Astrocyte (in vitro differentiated cells and primary cell): ENCODE results near the gene VWA8. TPM values are rescaled to one million over a fixed set of nuclear protein-coding genes. Genes with fewer than 3 reads are reported as not detected.

ENCODE experiments used
- DNase-seq: peaks from one replicate; pipeline ENCODE4 v3.0.0-alpha.2; 2010; ENCODE audit warnings: low read depth
- FAIRE-seq: peaks from 2 replicates; lab custom pipeline; 2011; peaks lifted over from hg19 to GRCh38; lab: Jason Lieb, UNC
- H2AFZ ChIP-seq: 2 replicates; pipeline ENCODE4 v1.6.0; 2012; ENCODE audit warnings: low read depth, low read length, inconsistent platforms
- H3K27ac ChIP-seq: 2 replicates; pipeline ENCODE4 v1.5.1; 2011; ENCODE audit warnings: low read depth, low read length, inconsistent platforms
- H3K27me3 ChIP-seq: 2 replicates; pipeline ENCODE4 v1.6.0; 2011; ENCODE audit warnings: low read length, inconsistent platforms; ENCODE audit not compliant: insufficient read depth
- H3K36me3 ChIP-seq: 2 replicates; pipeline ENCODE4 v1.5.1; 2011; ENCODE audit warnings: low read length, inconsistent platforms; ENCODE audit not compliant: insufficient read depth
- H3K4me1 ChIP-seq: 2 replicates; pipeline ENCODE4 v1.5.1; 2011; ENCODE audit warnings: low read length, inconsistent platforms; ENCODE audit not compliant: insufficient read depth
- H3K4me2 ChIP-seq: 2 replicates; pipeline ENCODE4 v1.6.0; 2012; ENCODE audit warnings: low read length, inconsistent platforms
- H3K4me3 ChIP-seq: 2 replicates; pipeline ENCODE4 v1.5.1; 2011; ENCODE audit warnings: low read depth, mild to moderate bottlenecking, low read length, inconsistent platforms; ENCODE audit not compliant: insufficient read depth
- H3K79me2 ChIP-seq: 2 replicates; pipeline ENCODE4 v1.6.0; 2012; ENCODE audit warnings: mild to moderate bottlenecking, low read length, inconsistent platforms; ENCODE audit not compliant: insufficient read depth
- H3K9ac ChIP-seq: 2 replicates; pipeline ENCODE4 v1.6.0; 2012; ENCODE audit warnings: mild to moderate bottlenecking, low read length, inconsistent platforms
- H3K9me3 ChIP-seq: 2 replicates; pipeline ENCODE4 v1.5.1; 2012; ENCODE audit warnings: low read depth, mild to moderate bottlenecking, low read length, inconsistent platforms; ENCODE audit not compliant: insufficient read depth
- H4K20me1 ChIP-seq: 2 replicates; pipeline ENCODE4 v1.6.0; 2012; ENCODE audit warnings: low read length, inconsistent platforms; ENCODE audit not compliant: insufficient read depth
- H3K27ac Mint-ChIP-seq: one replicate; pipeline ENCODE4 v1.8.0; 2021; ENCODE audit warnings: mild to moderate bottlenecking, mixed read lengths; ENCODE audit not compliant: unreplicated experiment
- H3K27me3 Mint-ChIP-seq: one replicate; pipeline ENCODE4 v1.8.0; 2021; ENCODE audit warnings: low read depth, mixed read lengths; ENCODE audit not compliant: unreplicated experiment
- H3K36me3 Mint-ChIP-seq: one replicate; pipeline ENCODE4 v1.8.0; 2021; ENCODE audit warnings: low read depth, mixed read lengths; ENCODE audit not compliant: unreplicated experiment
- H3K4me1 Mint-ChIP-seq: one replicate; pipeline ENCODE4 v1.8.0; 2021; ENCODE audit warnings: low read depth, mixed read lengths; ENCODE audit not compliant: unreplicated experiment
- H3K4me3 Mint-ChIP-seq: one replicate; pipeline ENCODE4 v1.8.0; 2021; ENCODE audit warnings: mild to moderate bottlenecking, moderate library complexity, mixed read lengths; ENCODE audit not compliant: unreplicated experiment
- H3K9me3 Mint-ChIP-seq: one replicate; pipeline ENCODE4 v1.8.0; 2021; ENCODE audit warnings: mild to moderate bottlenecking, mixed read lengths; ENCODE audit not compliant: unreplicated experiment
- CTCF ChIP-seq: IDR thresholded peaks from 2 replicates; pipeline ENCODE4 v1.5.1; 2011; ENCODE audit warnings: low read depth, mild to moderate bottlenecking, inconsistent platforms, low read length, moderate library complexity; ENCODE audit not compliant: insufficient read depth
- EZH2 ChIP-seq: IDR thresholded peaks from 2 replicates; pipeline ENCODE4 v1.6.1; 2012; ENCODE audit warnings: mild to moderate bottlenecking, low read length, inconsistent platforms; ENCODE audit not compliant: insufficient read depth
- total RNA-seq: library from RNA; stranded (reverse); gene quantifications from 2 replicates; pipeline ENCODE4 v1.2.1, GENCODE V29; 2021

The VWA8 gene
- total RNA-seq, 1 donor from 2014 or later = 15.6 TPM

GRCh38 chr13:41782086-41782485, 178.8 kb downstream of the VWA8 start:
- Histone ChIP-seq H3K4me1 (peaks cover 4% of the 10 kb centered on the region), H3K9ac (no peak overlapping the region), H2AFZ (no peak overlapping the region), H3K9me3 (no peaks in the 10 kb centered on the region), H3K4me2 (no peak overlapping the region), H3K79me2 (no peaks in the 10 kb centered on the region), H3K4me3 (no peak overlapping the region), H3K36me3 (no peaks in the 10 kb centered on the region), H3K27ac (no peak overlapping the region), H4K20me1 (no peaks in the 10 kb centered on the region), H3K27me3 (no peaks in the 10 kb centered on the region)
- Mint-ChIP-seq H3K4me3 (no peak overlapping the region), H3K36me3 (no peaks in the 10 kb centered on the region), H3K27me3 (no peaks in the 10 kb centered on the region), H3K4me1 (no peaks in the 10 kb centered on the region), H3K9me3 (no peaks in the 10 kb centered on the region), H3K27ac (no peak overlapping the region)
- no peak for TF ChIP-seq CTCF
- no peak for TF ChIP-seq EZH2
- DNase-seq (no peak), FAIRE-seq (no peak)

GRCh38 chr13:41780715-41781706, 179.9 kb downstream of the VWA8 start:
- Histone ChIP-seq H3K9ac (no peak overlapping the region), H4K20me1 (no peaks in the 10 kb centered on the region), H3K27ac (no peak overlapping the region), H3K4me1 (peaks cover 4% of the 10 kb centered on the region), H3K36me3 (no peaks in the 10 kb centered on the region), H3K27me3 (no peaks in the 10 kb centered on the region), H3K9me3 (no peaks in the 10 kb centered on the region), H3K4me3 (no peak overlapping the region), H3K4me2 (peak overlapping the region; percentile 54), H2AFZ (no peak overlapping the region), H3K79me2 (no peaks in the 10 kb centered on the region)
- no peak for TF ChIP-seq CTCF
- no peak for TF ChIP-seq EZH2
- no peaks in the 10 kb centered on the region for H3K9me3 Mint-ChIP-seq
- no peaks in the 10 kb centered on the region for H3K4me1 Mint-ChIP-seq
- FAIRE-seq (peak; percentile 89), DNase-seq (peak; percentile 88)
- H3K27me3 Mint-ChIP-seq = no peaks in the 10 kb centered on the region
- H3K36me3 Mint-ChIP-seq = no peaks in the 10 kb centered on the region
- no peak overlapping the region for H3K27ac Mint-ChIP-seq
- no peak overlapping the region for H3K4me3 Mint-ChIP-seq

- TF ChIP-seq CTCF = no peak
- no peak for TF ChIP-seq EZH2
- no peaks in the 10 kb centered on the region for H3K36me3 Mint-ChIP-seq
- H3K9me3 ChIP-seq = no peaks in the 10 kb centered on the region
- H2AFZ ChIP-seq = no peak overlapping the region
- no peak overlapping the region for H3K9ac ChIP-seq
- H3K27me3 Mint-ChIP-seq = no peaks in the 10 kb centered on the region
- no peak overlapping the region for H3K27ac ChIP-seq
- no peaks in the 10 kb centered on the region for H3K79me2 ChIP-seq
- DNase-seq = no peak
- no peaks in the 10 kb centered on the region for H3K4me1 ChIP-seq
- no peak overlapping the region for H3K27ac Mint-ChIP-seq
- no peaks in the 10 kb centered on the region for H3K27me3 ChIP-seq
- H3K4me1 Mint-ChIP-seq = no peaks in the 10 kb centered on the region
- no peak for FAIRE-seq
- H3K4me3 ChIP-seq = no peak overlapping the region
- H3K4me2 ChIP-seq = no peak overlapping the region
- no peaks in the 10 kb centered on the region for H4K20me1 ChIP-seq
- H3K36me3 ChIP-seq = no peaks in the 10 kb centered on the region
- H3K4me3 Mint-ChIP-seq = no peak overlapping the region
- H3K9me3 Mint-ChIP-seq = no peaks in the 10 kb centered on the region
Observed at GRCh38 chr13:41775251-41775650, 185.7 kb downstream of the VWA8 start.
